ENCODE data around the gene LRPPRC. TPM values are rescaled to one million over a fixed set of nuclear protein-coding genes. Genes with fewer than 3 reads are reported as not detected.

Gene LRPPRC
- total and polyA plus RNA-seq, 2 experiments from 2014 or later, result 163 to 200 TPM

GRCh38 chr2:43931293-43931692 lies 64.5 kb downstream of the LRPPRC start:
- Histone ChIP-seq H3K4me2 (no peak overlapping the region), H3K4me3 (no peak overlapping the region), H3K4me1 (ENCODE audit: insufficient read depth) (no peaks in the 10 kb centered on the region), H2AFZ (no peak overlapping the region), H3F3A (replicated peaks; ENCODE audit: low read depth) (no peaks in the 10 kb centered on the region), H3K36me3 (ENCODE audit: insufficient read depth) (peaks cover 41% of the 10 kb centered on the region; the same call in 1 of the 2 replicates), H3K27ac (ENCODE audit: low read depth) (no peak overlapping the region), H3K27me3 (ENCODE audit: insufficient read depth) (no peaks in the 10 kb centered on the region), H3K79me2 (replicated peaks; ENCODE audit: insufficient read depth) (peaks cover 21% of the 10 kb centered on the region; the same call in 1 of the 2 replicates), H4K20me1 (replicated peaks; ENCODE audit: insufficient read depth) (no peaks in the 10 kb centered on the region; the same call in 1 of the 2 replicates), H3K9me2 (ENCODE audit: insufficient read depth) (no peaks in the 10 kb centered on the region)
- no peaks in the 10 kb centered on the region for H3K4me1 Mint-ChIP-seq
- H3K36me3 Mint-ChIP-seq (ENCODE audit: low read depth), result peaks cover 49% of the 10 kb centered on the region
- H3K27me3 Mint-ChIP-seq (ENCODE audit: insufficient read depth, low read depth, poor library complexity), result no peaks in the 10 kb centered on the region
- no peak overlapping the region for H3K27ac Mint-ChIP-seq
- DNase-seq (ENCODE audit: low spot score), result no peak
- H3K4me3 Mint-ChIP-seq, result no peak overlapping the region
- no peak for TF ChIP-seq ETS1 (IDR thresholded peaks at IDR 0.05)
- TF ChIP-seq JUNB (IDR thresholded peaks at IDR 0.05; ENCODE audit: unreplicated experiment), result no peak
- no peak for TF ChIP-seq EZH2 (IDR thresholded peaks at IDR 0.05; ENCODE audit: low read depth, unreplicated experiment)
- TF ChIP-seq STAT1 (IDR thresholded peaks at IDR 0.05; ENCODE audit: unreplicated experiment), result no peak
- no peak for ATAC-seq
- H3K9me3 Mint-ChIP-seq, result no peaks in the 10 kb centered on the region

GRCh38 chr2:43927442-43927841 lies 68.3 kb downstream of the LRPPRC start:
- H3K4me3 ChIP-seq, result no peak overlapping the region
- ATAC-seq (no peak), DNase-seq (ENCODE audit: low spot score) (no peak)
- no peak overlapping the region for H2AFZ ChIP-seq
- H3K27me3 Mint-ChIP-seq (ENCODE audit: insufficient read depth, low read depth, poor library complexity), result no peaks in the 10 kb centered on the region
- H3K27me3 ChIP-seq (ENCODE audit: insufficient read depth), result no peaks in the 10 kb centered on the region
- no peak overlapping the region; the same call in 1 of the 2 replicates for H3K27ac Mint-ChIP-seq
- no peaks in the 10 kb centered on the region for H3K4me1 Mint-ChIP-seq
- H3K79me2 ChIP-seq (replicated peaks; ENCODE audit: insufficient read depth), result 0 out of 2 replicates have a peak, but pooled peaks cover 4% of the 10 kb centered on the region
- H3K27ac ChIP-seq (ENCODE audit: low read depth), result no peak overlapping the region
- H3K4me3 Mint-ChIP-seq, result no peak overlapping the region
- no peaks in the 10 kb centered on the region for H3K4me1 ChIP-seq (ENCODE audit: insufficient read depth)
- no peaks in the 10 kb centered on the region for H3K9me2 ChIP-seq (ENCODE audit: insufficient read depth)
- peaks cover 47% of the 10 kb centered on the region for H3K36me3 ChIP-seq (ENCODE audit: insufficient read depth)
- no peaks in the 10 kb centered on the region for H3F3A ChIP-seq (replicated peaks; ENCODE audit: low read depth)
- H3K36me3 Mint-ChIP-seq (ENCODE audit: low read depth), result peaks cover 62% of the 10 kb centered on the region
- H3K4me2 ChIP-seq, result no peak overlapping the region
- no peaks in the 10 kb centered on the region for H3K9me3 Mint-ChIP-seq
- no peaks in the 10 kb centered on the region; the same call in 1 of the 2 replicates for H4K20me1 ChIP-seq (replicated peaks; ENCODE audit: insufficient read depth)
- TF ChIP-seq ZNF462 (CRISPR knock-in tag; IDR thresholded peaks at IDR 0.05) (no peak), STAT1 (IDR thresholded peaks at IDR 0.05; ENCODE audit: unreplicated experiment) (no peak), NANOG (IDR thresholded peaks at IDR 0.05; ENCODE audit: borderline replicate concordance) (no peak), REST (IDR thresholded peaks at IDR 0.05; ENCODE audit: unreplicated experiment) (no peak), ZNF331 (CRISPR knock-in tag; IDR thresholded peaks at IDR 0.05; ENCODE audit: low read depth) (no peak), CTCF (conservative IDR thresholded peaks at IDR 0.05; ENCODE audit: low read depth in 2 of 2) (no peak), JUNB (IDR thresholded peaks at IDR 0.05; ENCODE audit: unreplicated experiment) (no peak)
